ENCODE results near the gene UFC1.

GRCh38 chr1:161189036-161189435 is 35.3 kb downstream of the UFC1 start:
- TF ChIP-seq, protein P1, sequence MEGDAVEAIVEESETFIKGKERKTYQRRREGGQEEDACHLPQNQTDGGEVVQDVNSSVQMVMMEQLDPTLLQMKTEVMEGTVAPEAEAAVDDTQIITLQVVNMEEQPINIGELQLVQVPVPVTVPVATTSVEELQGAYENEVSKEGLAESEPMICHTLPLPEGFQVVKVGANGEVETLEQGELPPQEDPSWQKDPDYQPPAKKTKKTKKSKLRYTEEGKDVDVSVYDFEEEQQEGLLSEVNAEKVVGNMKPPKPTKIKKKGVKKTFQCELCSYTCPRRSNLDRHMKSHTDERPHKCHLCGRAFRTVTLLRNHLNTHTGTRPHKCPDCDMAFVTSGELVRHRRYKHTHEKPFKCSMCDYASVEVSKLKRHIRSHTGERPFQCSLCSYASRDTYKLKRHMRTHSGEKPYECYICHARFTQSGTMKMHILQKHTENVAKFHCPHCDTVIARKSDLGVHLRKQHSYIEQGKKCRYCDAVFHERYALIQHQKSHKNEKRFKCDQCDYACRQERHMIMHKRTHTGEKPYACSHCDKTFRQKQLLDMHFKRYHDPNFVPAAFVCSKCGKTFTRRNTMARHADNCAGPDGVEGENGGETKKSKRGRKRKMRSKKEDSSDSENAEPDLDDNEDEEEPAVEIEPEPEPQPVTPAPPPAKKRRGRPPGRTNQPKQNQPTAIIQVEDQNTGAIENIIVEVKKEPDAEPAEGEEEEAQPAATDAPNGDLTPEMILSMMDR (IDR thresholded peaks at IDR 0.05), result no peak
- no peak for TF ChIP-seq POLR2AphosphoS5 (IDR thresholded peaks at IDR 0.05; ENCODE audit: low read depth, low read length)
